ENCODE measurements around the gene C11orf58. TPM values are rescaled to one million over a fixed set of nuclear protein-coding genes. Genes with fewer than 3 reads are reported as not detected.
A peak's percentile ranks its signal among the peaks of the same experiment; 100 is the strongest.

The C11orf58 gene
- total and polyA plus RNA-seq, 2 experiments from 2014 or later = 164 to 280 TPM

DNA sequence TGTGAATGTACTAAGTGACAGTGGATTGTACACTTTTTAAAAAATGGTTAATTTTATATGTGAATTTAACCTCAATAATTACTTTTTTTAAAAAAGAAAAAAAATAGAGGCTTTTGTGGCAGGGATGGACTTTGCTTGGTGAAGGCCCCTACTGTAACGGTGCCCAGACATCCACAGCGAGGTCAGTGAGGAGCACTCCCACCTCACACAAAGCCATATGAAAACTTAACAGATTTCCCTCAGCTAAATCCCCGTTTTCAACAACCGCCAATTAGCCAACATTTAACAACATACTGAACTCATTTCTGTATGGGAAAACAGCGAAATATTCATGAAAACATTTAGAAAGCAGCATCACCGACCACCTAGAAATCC lies 642 bp upstream of the C11orf58 start:
- no peak overlapping the region for H3K27ac Mint-ChIP-seq
- Histone ChIP-seq H3K4me1 (ENCODE audit: insufficient read depth) (peaks cover 13% of the 10 kb centered on the region), H3K27me3 (ENCODE audit: insufficient read depth) (no peaks in the 10 kb centered on the region), H3K9me2 (ENCODE audit: insufficient read depth) (no peaks in the 10 kb centered on the region), H4K20me1 (replicated peaks; ENCODE audit: insufficient read depth) (peaks cover 27% of the 10 kb centered on the region), H3K4me2 (peak overlapping the region; percentile 76), H2AFZ (peak overlapping the region; percentile 35), H3F3A (replicated peaks; ENCODE audit: low read depth) (no peaks in the 10 kb centered on the region), H3K79me2 (replicated peaks; ENCODE audit: insufficient read depth) (peaks cover 42% of the 10 kb centered on the region), H3K27ac (ENCODE audit: low read depth) (peak overlapping the region; percentile 61; the same call in 1 of the 2 replicates), H3K4me3 (peak overlapping the region; percentile 73), H3K36me3 (ENCODE audit: insufficient read depth) (no peaks in the 10 kb centered on the region)
- no peak overlapping the region; the same call in 2 of the 3 replicates for H3K4me3 Mint-ChIP-seq
- peaks cover 23% of the 10 kb centered on the region for H3K36me3 Mint-ChIP-seq (ENCODE audit: low read depth)
- DNase-seq (ENCODE audit: low spot score) = no peak
- no peaks in the 10 kb centered on the region for H3K27me3 Mint-ChIP-seq (ENCODE audit: insufficient read depth, low read depth, poor library complexity)
- H3K9me3 Mint-ChIP-seq = peaks cover 1% of the 10 kb centered on the region; the same call in 1 of the 3 replicates
- H3K4me1 Mint-ChIP-seq = peaks cover 6% of the 10 kb centered on the region
- no peak for TF ChIP-seq NANOG (IDR thresholded peaks at IDR 0.05; ENCODE audit: borderline replicate concordance)
- TF ChIP-seq POLR2AphosphoS5 (IDR thresholded peaks at IDR 0.05; ENCODE audit: low read depth) = no peak
- no peak for TF ChIP-seq JUNB (IDR thresholded peaks at IDR 0.05; ENCODE audit: unreplicated experiment)
- TF ChIP-seq, protein P1, sequence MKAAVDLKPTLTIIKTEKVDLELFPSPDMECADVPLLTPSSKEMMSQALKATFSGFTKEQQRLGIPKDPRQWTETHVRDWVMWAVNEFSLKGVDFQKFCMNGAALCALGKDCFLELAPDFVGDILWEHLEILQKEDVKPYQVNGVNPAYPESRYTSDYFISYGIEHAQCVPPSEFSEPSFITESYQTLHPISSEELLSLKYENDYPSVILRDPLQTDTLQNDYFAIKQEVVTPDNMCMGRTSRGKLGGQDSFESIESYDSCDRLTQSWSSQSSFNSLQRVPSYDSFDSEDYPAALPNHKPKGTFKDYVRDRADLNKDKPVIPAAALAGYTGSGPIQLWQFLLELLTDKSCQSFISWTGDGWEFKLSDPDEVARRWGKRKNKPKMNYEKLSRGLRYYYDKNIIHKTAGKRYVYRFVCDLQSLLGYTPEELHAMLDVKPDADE (IDR thresholded peaks at IDR 0.05) = no peak
- TF ChIP-seq, protein P2, sequence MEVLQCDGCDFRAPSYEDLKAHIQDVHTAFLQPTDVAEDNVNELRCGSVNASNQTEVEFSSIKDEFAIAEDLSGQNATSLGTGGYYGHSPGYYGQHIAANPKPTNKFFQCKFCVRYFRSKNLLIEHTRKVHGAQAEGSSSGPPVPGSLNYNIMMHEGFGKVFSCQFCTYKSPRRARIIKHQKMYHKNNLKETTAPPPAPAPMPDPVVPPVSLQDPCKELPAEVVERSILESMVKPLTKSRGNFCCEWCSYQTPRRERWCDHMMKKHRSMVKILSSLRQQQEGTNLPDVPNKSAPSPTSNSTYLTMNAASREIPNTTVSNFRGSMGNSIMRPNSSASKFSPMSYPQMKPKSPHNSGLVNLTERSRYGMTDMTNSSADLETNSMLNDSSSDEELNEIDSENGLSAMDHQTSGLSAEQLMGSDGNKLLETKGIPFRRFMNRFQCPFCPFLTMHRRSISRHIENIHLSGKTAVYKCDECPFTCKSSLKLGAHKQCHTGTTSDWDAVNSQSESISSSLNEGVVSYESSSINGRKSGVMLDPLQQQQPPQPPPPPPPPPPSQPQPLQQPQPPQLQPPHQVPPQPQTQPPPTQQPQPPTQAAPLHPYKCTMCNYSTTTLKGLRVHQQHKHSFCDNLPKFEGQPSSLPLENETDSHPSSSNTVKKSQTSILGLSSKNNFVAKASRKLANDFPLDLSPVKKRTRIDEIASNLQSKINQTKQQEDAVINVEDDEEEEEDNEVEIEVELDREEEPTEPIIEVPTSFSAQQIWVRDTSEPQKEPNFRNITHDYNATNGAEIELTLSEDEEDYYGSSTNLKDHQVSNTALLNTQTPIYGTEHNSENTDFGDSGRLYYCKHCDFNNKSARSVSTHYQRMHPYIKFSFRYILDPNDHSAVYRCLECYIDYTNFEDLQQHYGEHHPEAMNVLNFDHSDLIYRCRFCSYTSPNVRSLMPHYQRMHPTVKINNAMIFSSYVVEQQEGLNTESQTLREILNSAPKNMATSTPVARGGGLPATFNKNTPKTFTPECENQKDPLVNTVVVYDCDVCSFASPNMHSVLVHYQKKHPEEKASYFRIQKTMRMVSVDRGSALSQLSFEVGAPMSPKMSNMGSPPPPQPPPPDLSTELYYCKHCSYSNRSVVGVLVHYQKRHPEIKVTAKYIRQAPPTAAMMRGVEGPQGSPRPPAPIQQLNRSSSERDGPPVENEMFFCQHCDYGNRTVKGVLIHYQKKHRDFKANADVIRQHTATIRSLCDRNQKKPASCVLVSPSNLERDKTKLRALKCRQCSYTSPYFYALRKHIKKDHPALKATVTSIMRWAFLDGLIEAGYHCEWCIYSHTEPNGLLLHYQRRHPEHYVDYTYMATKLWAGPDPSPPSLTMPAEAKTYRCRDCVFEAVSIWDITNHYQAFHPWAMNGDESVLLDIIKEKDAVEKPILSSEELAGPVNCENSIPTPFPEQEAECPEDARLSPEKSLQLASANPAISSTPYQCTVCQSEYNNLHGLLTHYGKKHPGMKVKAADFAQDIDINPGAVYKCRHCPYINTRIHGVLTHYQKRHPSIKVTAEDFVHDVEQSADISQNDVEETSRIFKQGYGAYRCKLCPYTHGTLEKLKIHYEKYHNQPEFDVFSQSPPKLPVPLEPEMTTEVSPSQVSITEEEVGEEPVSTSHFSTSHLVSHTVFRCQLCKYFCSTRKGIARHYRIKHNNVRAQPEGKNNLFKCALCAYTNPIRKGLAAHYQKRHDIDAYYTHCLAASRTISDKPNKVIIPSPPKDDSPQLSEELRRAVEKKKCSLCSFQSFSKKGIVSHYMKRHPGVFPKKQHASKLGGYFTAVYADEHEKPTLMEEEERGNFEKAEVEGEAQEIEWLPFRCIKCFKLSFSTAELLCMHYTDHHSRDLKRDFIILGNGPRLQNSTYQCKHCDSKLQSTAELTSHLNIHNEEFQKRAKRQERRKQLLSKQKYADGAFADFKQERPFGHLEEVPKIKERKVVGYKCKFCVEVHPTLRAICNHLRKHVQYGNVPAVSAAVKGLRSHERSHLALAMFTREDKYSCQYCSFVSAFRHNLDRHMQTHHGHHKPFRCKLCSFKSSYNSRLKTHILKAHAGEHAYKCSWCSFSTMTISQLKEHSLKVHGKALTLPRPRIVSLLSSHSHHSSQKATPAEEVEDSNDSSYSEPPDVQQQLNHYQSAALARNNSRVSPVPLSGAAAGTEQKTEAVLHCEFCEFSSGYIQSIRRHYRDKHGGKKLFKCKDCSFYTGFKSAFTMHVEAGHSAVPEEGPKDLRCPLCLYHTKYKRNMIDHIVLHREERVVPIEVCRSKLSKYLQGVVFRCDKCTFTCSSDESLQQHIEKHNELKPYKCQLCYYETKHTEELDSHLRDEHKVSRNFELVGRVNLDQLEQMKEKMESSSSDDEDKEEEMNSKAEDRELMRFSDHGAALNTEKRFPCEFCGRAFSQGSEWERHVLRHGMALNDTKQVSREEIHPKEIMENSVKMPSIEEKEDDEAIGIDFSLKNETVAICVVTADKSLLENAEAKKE (CRISPR knock-in tag; IDR thresholded peaks at IDR 0.05) = no peak
- no peak for TF ChIP-seq ZNF114 (CRISPR knock-in tag; IDR thresholded peaks at IDR 0.05)
- TF ChIP-seq, protein P3, sequence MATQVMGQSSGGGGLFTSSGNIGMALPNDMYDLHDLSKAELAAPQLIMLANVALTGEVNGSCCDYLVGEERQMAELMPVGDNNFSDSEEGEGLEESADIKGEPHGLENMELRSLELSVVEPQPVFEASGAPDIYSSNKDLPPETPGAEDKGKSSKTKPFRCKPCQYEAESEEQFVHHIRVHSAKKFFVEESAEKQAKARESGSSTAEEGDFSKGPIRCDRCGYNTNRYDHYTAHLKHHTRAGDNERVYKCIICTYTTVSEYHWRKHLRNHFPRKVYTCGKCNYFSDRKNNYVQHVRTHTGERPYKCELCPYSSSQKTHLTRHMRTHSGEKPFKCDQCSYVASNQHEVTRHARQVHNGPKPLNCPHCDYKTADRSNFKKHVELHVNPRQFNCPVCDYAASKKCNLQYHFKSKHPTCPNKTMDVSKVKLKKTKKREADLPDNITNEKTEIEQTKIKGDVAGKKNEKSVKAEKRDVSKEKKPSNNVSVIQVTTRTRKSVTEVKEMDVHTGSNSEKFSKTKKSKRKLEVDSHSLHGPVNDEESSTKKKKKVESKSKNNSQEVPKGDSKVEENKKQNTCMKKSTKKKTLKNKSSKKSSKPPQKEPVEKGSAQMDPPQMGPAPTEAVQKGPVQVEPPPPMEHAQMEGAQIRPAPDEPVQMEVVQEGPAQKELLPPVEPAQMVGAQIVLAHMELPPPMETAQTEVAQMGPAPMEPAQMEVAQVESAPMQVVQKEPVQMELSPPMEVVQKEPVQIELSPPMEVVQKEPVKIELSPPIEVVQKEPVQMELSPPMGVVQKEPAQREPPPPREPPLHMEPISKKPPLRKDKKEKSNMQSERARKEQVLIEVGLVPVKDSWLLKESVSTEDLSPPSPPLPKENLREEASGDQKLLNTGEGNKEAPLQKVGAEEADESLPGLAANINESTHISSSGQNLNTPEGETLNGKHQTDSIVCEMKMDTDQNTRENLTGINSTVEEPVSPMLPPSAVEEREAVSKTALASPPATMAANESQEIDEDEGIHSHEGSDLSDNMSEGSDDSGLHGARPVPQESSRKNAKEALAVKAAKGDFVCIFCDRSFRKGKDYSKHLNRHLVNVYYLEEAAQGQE (IDR thresholded peaks at IDR 0.05; ENCODE audit: unreplicated experiment) = no peak
- no peak for TF ChIP-seq STAT1 (IDR thresholded peaks at IDR 0.05; ENCODE audit: unreplicated experiment)
- no peak for TF ChIP-seq CREB1 (CRISPR knock-in tag; IDR thresholded peaks at IDR 0.05; ENCODE audit: low read depth)
- TF ChIP-seq EZH2 (IDR thresholded peaks at IDR 0.05; ENCODE audit: low read depth, unreplicated experiment) = no peak
- no peak for TF ChIP-seq ZNF331 (CRISPR knock-in tag; IDR thresholded peaks at IDR 0.05; ENCODE audit: low read depth)
- TF ChIP-seq EZH2phosphoT487 (IDR thresholded peaks at IDR 0.05; ENCODE audit: unreplicated experiment) = no peak
- TF ChIP-seq, protein P4, sequence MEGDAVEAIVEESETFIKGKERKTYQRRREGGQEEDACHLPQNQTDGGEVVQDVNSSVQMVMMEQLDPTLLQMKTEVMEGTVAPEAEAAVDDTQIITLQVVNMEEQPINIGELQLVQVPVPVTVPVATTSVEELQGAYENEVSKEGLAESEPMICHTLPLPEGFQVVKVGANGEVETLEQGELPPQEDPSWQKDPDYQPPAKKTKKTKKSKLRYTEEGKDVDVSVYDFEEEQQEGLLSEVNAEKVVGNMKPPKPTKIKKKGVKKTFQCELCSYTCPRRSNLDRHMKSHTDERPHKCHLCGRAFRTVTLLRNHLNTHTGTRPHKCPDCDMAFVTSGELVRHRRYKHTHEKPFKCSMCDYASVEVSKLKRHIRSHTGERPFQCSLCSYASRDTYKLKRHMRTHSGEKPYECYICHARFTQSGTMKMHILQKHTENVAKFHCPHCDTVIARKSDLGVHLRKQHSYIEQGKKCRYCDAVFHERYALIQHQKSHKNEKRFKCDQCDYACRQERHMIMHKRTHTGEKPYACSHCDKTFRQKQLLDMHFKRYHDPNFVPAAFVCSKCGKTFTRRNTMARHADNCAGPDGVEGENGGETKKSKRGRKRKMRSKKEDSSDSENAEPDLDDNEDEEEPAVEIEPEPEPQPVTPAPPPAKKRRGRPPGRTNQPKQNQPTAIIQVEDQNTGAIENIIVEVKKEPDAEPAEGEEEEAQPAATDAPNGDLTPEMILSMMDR (conservative IDR thresholded peaks at IDR 0.05; ENCODE audit: low read depth in 2 of 2) = no peak
- peak; percentile 30 for ATAC-seq

Measured in GM23338 (cell line).